BJ (cell line): ENCODE results near the gene RIPOR2. TPM values are rescaled to one million over a fixed set of nuclear protein-coding genes. Genes with fewer than 3 reads are reported as not detected.
"Not testable (repeated sequence)": the region's sequence is repeated elsewhere in the genome, so short reads cannot be mapped to it uniquely, and the experiment has no call there.

ENCODE experiments used
- CTCF ChIA-PET: fragments of 350-600 bp; formaldehyde crosslinking; extraction: SDS; loops from one replicate; lab custom pipeline; 2021; ENCODE audit warnings: antibody characterized with exemption, inconsistent platforms; lab: Yijun Ruan, JAX
- POLR2A ChIA-PET: fragments of 300-600 bp; sonication (Branson Sonifier 250); formaldehyde crosslinking; extraction: SDS; loops from one replicate; lab custom pipeline; 2021; ENCODE audit warnings: antibody characterized with exemption; lab: Charles Lee
- DNase-seq: peaks from one replicate; pipeline ENCODE4 v3.0.0-alpha.2; 2011; ENCODE audit warnings: low read depth
- H3K27me3 ChIP-seq: 2 replicates; pipeline ENCODE4 v1.6.0; 2011; ENCODE audit warnings: low read length; ENCODE audit not compliant: control insufficient read depth, insufficient read depth
- H3K36me3 ChIP-seq: 2 replicates; pipeline ENCODE4 v1.5.1; 2011; ENCODE audit warnings: low read length; ENCODE audit not compliant: control insufficient read depth, insufficient read depth
- H3K4me3 ChIP-seq: 2 replicates; pipeline ENCODE4 v1.5.1; 2011; ENCODE audit warnings: low read depth, mild to moderate bottlenecking, control low read depth, low read length
- CTCF ChIP-seq: IDR thresholded peaks from 2 replicates; pipeline ENCODE4 v1.5.1; 2011; ENCODE audit warnings: low read depth, mild to moderate bottlenecking, control low read depth, inconsistent platforms, low read length, moderate library complexity; ENCODE audit not compliant: insufficient read depth
- polyA plus RNA-seq: library from polyadenylated mRNA; depleted of rRNA; stranded (reverse); fragments of >200 nt; gene quantifications from 2 replicates; pipeline ENCODE4 v1.2.3, GENCODE V29; 2011

The RIPOR2 gene
- polyA plus RNA-seq, 1 experiment, result 52.6 TPM

GRCh38 chr6:24915641-24916040 lies 20.1 kb downstream of the RIPOR2 start:
- ChIA-PET CTCF (interaction anchor here (0.7 kb wide), 1 partner anchor 10 kb away, joined by 3 read pairs; no protein-coding TSS in a partner anchor), POLR2A (no interaction called here)
- Histone ChIP-seq H3K27me3 (peaks cover 3% of the 10 kb centered on the region), H3K4me3 (no peak overlapping the region), H3K36me3 (no peaks in the 10 kb centered on the region)
- no peak for TF ChIP-seq CTCF
- DNase-seq, result no peak

GRCh38 chr6:24914082-24914481 lies 21.7 kb downstream of the RIPOR2 start:
- H3K36me3 ChIP-seq, DNase-seq, H3K27me3 ChIP-seq, H3K4me3 ChIP-seq, CTCF ChIA-PET, POLR2A ChIA-PET: not testable (repeated sequence)

GRCh38 chr6:24911796-24912382 lies 23.9 kb downstream of the RIPOR2 start:
- Histone ChIP-seq H3K27me3 (peaks cover 3% of the 10 kb centered on the region), H3K4me3 (peak overlapping the region; percentile 77), H3K36me3 (no peaks in the 10 kb centered on the region)
- CTCF ChIA-PET, result interaction anchor here (1.3 to 6.0 kb wide), 8 partner anchors 9 to 106 kb away, joined by 4 to 63 read pairs (median 6); no protein-coding TSS in a partner anchor
- no peak for DNase-seq
- no peak for TF ChIP-seq CTCF
- POLR2A ChIA-PET, result interaction anchor here (1.2 kb wide), 1 partner anchor 30 kb away, joined by 3 read pairs; no protein-coding TSS in a partner anchor

GRCh38 chr6:24910961-24911725 lies 24.6 kb downstream of the RIPOR2 start:
- POLR2A ChIA-PET, result interaction anchor here (0.6 to 1.2 kb wide), 2 partner anchors 29 to 31 kb away, joined by 3 read pairs; no protein-coding TSS in a partner anchor
- H3K4me3 ChIP-seq, result peak overlapping the region; percentile 77
- CTCF ChIA-PET, result interaction anchor here (0.8 to 6.0 kb wide), 16 partner anchors 10 to 160 kb away, joined by 4 to 63 read pairs (median 6); no protein-coding TSS in a partner anchor
- no peaks in the 10 kb centered on the region; the same call in 1 of the 2 replicates for H3K36me3 ChIP-seq
- peaks cover 3% of the 10 kb centered on the region for H3K27me3 ChIP-seq
- TF ChIP-seq CTCF, result no peak
- peak; percentile 37 for DNase-seq

- ChIA-PET POLR2A (interaction anchor here (0.6 to 1.2 kb wide), 2 partner anchors 29 to 31 kb away, joined by 3 read pairs; no protein-coding TSS in a partner anchor), CTCF (interaction anchor here (0.6 to 6.0 kb wide), 24 partner anchors 8 to 160 kb away, joined by 3 to 63 read pairs (median 6); no protein-coding TSS in a partner anchor)
- DNase-seq, result no peak
- no peaks in the 10 kb centered on the region; the same call in 1 of the 2 replicates for H3K36me3 ChIP-seq
- peak overlapping the region; percentile 77 for H3K4me3 ChIP-seq
- TF ChIP-seq CTCF, result peak; percentile 53
- H3K27me3 ChIP-seq, result peaks cover 3% of the 10 kb centered on the region
Measured at GRCh38 chr6:24910331-24910960, 25.3 kb downstream of the RIPOR2 start.
